HG03469 (cell line): ENCODE results near the gene HIGD1B.
"Not testable (repeated sequence)": the region's sequence is repeated elsewhere in the genome, so short reads cannot be mapped to it uniquely, and the experiment has no call there.

Experiments used
- ATAC-seq: cut with Tn5 transposase; IDR thresholded peaks from one replicate; pipeline ENCODE4 v1.9.1; 2021; ENCODE audit warnings: mild to moderate bottlenecking, moderate library complexity, moderate number of reproducible peaks; ENCODE audit not compliant: unreplicated experiment

The HIGD1B gene

DNA sequence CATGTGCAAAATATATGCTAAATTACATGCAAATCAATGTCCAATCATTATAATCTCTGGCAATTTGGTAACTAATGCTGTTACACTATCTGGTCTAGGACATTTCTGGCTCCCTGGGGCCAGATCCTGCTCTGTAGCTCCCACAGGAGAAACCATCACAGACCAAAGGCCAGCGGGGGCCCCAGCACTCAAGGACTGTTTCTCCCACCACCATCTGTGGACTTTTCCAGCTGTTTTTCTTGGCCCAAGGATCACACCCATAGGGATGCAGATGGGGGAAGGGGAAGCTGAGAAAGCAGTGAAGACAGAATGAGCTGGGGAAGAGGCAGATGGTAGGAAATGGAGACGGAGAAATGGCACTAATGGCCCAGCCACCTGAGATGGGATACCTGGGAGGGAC lies at the start of gene HIGD1B:
Gene HIGD1B, plus strand, starts transcription at position 298 of the 400 bp plus-strand sequence. CDS start 270 bp downstream, outside the sequence.
- ATAC-seq, result no peak

DNA sequence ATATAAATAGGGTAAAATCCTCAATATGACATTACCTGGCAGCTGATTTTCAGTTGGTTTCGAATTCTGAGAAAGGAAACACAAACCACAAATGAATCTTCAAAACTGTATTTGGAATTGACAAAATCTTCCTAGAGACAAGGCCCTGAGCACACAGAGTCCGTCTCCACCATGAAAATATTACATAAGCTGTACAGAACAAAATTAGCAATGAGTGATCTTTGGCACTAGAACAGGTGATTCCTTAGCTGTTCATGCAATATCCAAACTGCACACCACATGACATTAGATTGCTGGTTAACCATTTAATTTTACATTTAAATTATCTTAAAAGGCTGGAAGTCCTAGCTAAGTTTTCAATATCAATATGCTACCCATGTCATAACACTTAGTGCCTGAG lies 49.3 kb upstream of the HIGD1B start:
- ATAC-seq, result no peak

GRCh38 chr17:44801880-44802279 lies 45.8 kb upstream of the HIGD1B start:
- ATAC-seq, result no peak

DNA sequence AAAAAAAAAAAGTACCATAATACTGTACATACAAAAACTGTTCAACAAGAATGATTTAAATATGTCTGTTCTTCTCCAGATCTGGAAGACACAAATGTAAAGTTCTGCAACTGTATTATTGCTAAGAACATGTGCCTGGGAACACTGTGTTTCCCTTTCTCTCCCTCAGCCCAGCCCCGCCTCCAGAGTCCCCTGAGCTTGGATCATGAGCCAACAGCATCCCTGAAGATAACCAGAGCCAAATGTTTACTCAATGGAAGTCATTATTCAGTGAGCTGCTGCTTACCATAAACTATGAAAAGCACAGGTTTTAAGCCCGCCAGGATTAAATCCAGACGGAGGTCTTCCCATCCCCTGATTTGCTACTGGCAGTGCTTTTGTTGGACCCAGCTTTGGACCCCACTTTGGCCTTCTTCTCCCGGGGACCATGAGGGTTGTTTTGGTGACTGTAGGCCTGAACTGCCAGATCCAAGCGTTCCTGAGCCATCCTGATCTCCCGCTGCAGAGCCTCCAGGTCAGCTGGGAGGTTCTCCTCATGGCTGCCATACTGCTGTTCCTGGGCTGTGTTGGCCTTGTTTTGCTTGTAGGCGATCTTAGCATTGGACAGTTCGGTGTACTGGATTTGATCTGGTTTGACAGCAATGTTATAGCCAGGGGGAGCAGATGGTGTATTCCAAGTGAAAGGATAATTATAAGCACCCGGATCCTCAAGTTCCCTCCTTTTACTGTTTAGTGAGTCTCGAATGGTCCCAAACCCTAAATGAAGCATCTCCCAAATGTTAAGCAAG lies 43.2 kb upstream of the HIGD1B start:
- ATAC-seq, result no peak

DNA sequence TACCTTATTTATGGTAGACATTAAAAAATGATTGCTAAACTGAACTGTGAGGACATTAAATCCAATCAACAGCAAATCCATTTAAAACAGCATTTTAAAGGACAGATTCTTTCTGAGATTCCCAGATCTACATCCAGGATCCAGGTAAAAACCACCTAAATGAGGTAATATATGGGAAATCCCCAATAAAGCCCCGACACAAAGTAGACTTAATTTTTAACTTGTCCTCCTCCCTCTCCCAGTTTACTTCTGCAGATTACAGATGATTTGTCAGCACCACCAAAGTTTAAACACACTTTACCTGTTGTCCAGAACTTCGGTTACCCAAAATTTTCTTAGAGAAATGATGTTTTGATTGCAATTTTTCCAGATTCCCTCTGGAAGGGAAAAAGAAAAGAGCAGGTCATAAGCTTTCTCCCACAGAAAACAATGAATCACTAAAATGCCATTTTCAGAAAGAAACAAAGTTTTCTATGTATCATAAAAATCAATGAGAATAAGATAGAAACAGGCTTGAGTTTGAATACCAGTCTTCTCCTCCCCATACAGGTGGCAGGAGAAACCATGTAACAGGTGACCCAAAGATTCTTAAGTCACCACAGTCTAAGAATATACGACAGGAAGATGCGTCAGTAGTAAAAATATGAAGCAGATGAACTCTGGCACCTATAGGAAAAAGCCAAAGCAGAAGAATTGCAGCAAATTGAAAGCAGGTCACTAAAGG lies 40.4 kb upstream of the HIGD1B start:
- ATAC-seq, result no peak

DNA sequence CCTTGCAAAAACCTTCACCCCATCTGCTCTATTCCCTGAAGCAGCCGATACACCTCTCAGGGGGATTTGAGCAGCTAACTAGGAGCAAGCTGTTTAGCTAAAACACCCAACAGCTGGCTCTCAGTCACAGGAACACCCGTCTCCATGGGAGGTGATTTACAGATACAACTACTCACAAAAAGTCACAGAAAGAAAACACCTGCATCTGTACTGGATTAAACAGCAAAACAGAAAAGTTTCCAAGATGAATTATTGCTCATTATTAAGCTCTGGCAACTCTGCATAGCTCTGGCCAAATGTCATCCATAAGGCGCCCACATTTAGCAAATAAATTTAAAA lies 39.9 kb upstream of the HIGD1B start:
- ATAC-seq, result no peak

- no peak for ATAC-seq
Measured at GRCh38 chr17:44808156-44808555, 39.5 kb upstream of the HIGD1B start.

DNA sequence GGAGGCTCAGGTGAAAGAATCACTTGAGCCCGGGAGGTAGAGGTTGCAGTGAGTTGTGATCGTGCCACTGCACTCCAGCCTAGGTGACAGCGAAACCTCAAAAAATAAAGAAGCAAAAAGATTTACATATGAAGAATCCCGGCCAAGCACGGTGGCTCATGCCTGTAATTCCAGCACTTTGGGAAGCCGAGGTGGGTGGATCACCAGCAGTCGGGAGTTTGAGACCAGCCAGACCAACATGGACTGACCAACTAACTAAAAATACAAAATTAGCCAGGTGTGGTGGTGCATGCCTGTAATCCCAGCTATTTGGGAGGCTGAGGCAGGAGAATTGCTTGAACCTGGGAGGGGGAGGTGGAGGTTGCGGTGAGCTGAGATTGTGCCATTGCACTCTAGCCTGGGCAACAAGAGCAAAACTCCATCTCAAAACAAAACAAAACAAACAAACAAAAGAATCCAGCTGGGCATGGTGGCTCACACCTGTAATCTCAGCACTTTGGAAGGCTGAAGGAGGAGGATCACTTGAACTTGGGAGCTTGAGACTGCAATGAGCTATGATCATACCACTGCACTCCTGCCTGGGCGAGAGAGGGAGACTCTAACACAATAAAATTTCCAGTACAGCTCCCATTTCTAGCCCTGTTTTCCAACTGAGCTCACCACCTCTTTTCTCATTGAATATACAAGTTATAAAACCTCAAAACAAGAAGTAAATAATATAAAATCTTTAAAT lies 38.9 kb upstream of the HIGD1B start:
- ATAC-seq, result not testable (repeated sequence)

- no peak for ATAC-seq
Measured at GRCh38 chr17:44812263-44812662, 35.4 kb upstream of the HIGD1B start.

DNA sequence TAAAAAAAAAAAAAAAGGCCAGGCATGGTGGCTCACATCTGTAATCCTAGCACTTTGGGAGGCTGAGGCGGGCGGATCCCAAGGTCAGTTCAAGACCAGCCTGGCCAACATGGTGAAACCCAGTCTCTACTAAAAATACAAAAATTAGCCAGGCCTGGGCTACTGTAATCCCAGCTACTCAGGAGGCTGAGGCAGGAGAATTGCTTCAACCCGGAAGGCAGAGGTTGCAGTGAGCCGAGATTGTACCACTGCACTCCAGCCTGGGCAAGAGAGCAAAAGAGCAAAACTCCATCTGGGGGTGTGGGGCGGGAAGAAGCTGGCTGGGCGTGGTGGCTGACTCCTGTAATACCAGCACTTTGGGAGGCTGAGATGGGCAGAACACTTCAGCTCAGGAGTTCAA lies 29.2 kb upstream of the HIGD1B start:
- not testable (repeated sequence) for ATAC-seq

DNA sequence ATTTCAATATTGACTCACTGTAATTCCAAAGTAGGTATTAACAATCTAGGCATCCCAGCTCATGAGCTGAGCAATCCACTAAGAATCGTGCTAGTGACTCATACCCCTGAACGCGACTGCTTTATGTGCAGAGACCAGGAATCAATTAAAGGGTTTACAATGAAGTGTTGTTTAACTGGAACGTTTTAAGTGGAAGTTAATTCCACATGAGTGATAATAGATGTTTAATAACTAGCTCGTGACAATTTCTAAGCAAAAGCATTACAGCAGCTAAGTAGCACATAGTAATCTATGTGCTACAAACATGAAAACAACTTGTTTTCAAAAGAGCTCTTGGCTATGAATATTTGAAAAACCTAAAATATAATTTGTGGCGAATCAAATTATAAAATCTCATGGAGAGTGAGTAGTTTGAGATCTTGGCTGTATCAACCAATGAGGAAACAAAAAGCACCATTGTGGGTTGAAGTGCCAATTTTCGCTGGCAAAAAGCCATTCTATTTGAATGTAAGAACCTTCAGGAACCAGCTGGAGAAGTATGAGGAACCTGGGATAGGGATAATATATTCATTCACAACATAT lies 27.0 kb upstream of the HIGD1B start:
- ATAC-seq, result no peak

DNA sequence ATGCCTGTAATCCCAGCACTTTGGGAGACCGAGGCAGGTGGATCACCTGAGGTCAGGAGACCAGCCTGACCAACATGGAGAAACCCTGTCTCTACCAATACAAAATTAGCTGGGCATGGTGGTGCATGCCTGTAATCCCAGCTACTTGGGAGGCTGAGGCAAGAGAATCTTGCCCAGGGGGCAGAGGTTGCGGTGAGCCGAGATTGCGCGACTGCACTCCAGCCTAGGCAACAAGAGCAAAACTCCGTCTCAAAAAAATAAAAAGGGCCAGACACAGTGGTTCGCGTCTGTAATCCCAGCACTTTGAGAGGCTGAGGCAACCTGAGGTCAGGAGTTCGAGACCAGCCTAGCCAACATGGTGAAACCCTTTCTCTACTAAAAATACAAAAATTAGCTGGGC lies 22.4 kb upstream of the HIGD1B start:
- ATAC-seq, result not testable (repeated sequence)

DNA sequence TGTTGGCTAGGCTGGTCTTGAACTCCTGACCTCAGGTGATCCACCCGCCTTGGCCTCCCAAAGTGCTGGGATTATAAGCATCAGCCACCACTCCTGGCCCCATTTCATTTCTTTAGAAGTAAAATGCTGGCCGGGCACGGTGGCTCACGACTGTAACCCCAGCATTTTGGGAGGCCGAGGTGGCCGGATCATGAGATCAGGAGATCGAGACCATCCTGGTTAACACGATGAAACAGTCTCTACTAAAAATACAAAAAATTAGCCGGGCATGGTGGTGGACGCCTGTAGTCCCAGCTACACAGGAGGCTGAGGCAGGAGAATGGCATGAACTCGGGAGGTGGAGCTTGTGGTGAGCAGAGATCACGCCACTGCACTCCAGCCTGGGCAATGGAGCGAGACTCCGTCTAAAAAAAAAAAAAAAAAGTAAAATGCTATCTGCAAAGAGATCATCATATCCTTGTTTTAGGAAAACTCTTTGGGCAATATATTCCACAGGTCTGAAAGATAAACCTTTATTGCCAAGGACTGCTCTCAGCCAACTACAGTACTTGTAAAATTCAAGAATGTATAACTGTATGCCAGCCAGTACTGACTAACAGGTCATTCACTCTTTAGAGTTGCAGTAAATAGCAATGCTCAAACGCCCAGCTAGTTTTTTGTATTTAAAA lies 21.4 kb upstream of the HIGD1B start:
- no peak for ATAC-seq

GRCh38 chr17:44827863-44828262 lies 19.8 kb upstream of the HIGD1B start:
- no peak for ATAC-seq

DNA sequence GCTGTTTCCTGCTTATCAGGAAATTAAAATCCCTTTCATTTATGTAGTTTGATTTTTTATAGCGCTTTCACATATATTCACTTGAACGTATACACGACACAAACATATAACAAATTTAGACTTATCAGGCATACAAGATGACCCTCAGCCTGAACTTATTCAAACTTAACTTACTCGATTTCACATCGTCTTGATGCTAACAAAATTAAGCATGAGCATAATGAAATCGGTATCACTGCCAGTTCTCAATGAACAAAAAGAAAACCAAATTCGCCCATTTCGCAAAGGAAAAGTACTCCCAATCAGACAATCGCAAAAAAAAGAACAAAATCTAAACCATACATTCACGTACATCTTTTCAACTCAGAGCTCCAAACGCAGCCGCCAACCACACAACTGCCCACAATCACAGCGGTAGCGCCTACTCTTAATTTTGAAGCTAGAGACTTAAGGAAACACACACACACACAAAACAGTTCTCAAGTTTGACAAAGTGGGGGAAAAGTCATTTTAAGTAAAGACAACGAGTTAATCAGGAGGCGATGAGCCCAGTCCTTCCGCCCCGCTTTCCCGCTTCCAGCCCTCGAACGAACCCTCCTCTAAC lies 18.7 kb upstream of the HIGD1B start:
- no peak for ATAC-seq

GRCh38 chr17:44829523-44830358 lies 17.9 kb upstream of the HIGD1B start, which contains the start of gene GJC1:
TSS of gene GJC1 (minus strand) at chr17:44830287. CDS start at chr17:44805817, 24,470 bp downstream.
- ATAC-seq, result no peak

DNA sequence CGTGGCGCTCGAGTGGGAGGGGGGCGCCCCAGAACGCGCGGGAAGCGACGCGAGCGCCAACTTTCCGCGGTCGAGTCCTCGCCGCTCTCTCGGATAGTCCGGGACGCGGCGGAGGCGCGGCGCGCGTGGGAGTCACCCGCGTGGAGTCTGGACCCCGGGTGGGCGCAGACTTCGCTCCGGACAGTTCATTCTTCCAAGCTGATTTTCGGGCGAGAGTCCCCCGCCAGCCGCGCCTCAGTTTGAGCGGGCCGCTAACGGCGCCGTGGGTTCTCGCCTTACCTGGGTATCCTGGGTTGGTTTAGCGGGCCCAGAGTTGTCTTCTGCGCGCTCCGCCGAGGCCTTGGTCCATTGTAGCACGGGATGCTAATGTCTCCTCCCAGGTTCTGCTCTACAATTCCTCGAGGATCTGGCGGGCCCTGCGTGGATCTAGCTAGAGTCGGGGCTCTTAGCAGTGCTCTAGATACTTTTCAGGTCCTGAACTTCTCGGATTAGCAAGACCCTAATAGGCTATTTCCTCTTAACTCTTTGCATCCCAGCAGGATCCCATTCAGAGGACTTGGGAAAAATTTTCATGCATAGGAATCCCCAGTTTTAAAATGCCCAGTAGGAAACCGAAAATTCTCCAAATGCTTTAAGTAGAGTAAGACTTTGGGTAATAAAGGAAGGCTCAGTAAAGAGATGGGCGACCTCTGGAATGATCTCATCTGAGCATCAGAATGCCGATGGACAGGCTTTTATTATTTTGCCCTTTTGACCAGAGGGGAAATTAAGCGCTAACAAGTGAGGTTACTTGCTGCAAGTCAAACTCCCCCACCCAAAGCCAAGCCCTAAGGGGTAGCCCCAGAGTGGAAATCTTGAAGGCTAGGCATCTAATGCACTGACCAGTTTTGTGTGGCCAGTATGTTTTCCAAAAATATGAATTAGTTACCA lies 17.1 kb upstream of the HIGD1B start:
- no peak for ATAC-seq

DNA sequence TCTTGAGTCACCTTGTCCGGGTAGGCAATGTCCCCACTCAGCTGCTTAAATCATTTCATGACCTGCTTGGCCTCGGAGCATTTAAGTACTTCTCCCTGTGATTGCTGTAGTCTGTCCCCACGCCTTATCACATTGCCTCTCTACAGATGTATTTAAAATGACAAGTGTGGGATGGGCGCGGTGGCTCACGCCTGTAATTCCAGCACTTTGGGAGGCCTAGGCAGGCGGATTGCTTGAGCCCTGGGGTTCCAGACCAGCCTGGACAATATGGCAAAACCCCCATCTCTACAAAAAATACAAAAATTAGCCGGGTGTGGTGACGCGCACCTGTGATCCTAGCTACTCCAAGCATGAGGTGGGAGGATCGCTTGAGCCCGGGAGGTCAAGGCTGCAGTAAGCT lies 16.3 kb upstream of the HIGD1B start:
- no peak for ATAC-seq
